ENCODE results near the gene PXDC1.

The PXDC1 gene

DNA sequence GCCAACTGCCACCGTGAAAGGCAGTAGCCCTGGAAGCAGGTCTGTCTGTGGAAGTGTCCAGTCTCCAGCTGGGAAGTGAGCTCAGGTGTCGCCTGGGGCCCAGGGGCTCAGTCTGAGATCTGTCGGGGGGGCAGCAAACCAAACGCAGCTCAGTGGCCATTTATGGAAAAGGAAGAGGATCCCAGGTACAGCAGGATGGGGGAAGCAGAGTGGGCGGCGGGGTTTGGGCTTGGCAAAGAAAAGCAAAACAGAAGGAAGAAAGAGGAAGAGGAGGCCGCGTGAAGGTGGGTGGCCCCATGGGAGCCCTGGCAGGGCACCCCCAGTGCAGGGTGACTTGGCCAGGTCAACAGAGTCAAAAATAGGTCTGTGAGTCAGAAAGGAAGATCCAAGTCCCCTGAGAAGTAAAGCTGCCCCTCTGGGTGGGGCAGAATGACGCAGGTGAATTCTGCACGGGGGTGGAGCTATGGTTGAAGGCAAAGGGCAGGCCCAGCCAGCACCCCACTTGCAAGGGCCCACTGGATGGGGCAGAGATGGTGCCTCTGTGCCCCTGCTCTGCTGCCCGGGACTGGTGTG lies 5.3 kb downstream of the PXDC1 start:
- DNase-seq = no peak

DNA sequence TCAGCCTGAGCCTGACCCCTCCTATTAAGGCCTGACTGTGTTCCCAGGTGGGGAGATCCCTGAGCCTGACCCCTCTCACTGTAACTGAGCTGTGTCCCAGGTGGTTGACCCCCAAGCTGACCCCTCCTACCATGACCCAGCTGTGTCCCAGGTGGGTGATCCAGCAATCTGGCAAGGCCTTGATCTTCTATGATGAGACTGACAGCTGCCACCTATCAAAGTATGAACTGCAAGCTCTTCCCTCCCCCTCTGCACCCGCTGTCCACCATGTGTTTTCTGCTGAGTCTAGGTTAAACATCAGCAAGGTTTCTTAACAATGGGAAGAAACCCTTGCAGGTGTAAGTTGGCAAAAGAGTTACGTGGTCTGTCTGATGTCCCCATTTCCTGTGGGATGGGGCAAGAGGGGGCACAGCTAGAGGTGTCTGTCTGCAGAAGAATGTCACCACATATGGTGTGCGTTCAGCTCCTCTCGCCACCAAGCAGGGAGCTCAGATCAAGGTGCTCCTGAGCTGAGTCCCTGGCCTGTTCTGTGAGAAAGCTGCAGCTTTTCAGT lies 5.9 kb downstream of the PXDC1 start:
- no peak for DNase-seq

DNA sequence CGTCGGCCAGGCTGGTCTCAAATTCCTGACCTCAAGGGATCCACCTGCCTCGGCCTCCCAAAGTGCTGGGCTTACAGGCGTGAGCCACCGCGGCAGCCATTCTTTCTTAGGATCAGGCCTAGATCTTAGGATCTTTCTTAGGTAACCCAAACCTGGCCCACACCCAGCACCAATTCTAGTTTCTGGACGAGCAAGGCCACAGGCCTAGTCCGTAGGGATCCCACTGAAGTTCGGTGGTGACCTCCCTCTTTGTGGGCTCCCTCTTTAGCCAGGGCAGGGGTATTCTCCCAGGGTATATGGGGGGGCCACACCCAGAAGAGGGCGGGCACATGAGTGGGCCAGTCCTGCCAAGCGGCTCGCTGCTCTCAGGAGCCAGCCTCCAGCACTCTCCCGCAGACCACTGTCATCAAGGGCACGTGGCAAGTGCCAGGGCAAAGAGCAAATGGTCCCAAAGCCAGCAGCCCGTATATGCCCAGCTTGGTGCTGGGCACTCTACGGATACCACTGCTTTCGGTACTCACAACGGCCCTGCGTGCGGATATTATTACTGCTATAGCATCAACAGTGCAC lies 6.5 kb downstream of the PXDC1 start:
- no peak for DNase-seq

DNA sequence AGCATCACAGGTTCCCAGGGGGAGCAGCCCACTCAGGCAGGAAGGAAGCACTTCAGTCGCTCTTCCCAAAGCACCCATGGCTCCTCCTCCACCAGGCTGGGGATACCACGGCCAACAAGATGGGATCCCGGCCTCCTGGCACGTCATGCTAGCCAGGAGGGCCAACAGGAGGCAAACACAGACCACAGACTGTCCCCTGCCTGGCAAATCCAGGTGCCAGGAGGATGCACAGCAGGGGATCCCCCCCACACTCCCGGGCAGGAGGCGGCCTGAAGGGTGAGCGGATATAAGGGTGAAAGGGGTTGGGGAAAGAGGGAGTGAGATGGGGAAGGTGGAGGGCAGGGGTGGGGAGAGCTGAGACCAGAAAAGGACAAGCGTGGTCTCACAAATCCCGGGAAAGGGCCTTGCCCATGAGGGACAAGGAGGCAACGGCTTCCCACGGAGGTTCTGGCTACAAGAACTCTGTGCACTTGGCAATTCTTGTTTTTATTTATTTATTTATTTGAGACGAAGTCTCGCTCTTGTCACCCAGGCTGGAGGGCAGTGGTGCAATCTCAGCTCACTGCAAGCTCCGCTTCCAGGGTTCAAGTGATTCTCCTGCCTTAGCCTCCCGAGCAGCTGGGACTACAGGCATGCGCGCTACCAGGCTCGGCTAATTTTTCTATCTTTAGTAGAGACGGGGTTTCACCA lies 7.2 kb downstream of the PXDC1 start:
- no peak for DNase-seq

DNA sequence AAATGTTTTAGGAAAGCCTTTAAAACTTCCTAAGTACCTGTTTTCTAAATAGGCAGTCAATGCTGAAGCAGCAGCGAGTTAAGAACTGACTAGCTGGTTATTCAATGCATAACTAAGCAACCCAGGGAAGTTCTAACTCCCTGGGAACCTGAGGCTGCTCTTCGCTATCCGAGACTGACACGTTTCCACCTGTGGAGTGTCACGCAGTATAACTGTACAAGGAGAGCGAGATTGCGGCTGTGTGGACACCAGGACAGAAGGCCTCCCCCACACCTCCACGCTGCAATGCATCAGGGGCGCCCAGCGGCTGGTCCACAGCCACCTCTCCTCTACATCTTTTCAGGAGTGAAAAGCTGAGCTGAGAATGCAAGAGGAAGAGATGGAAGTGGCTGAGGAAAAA lies 8.0 kb downstream of the PXDC1 start:
- no peak for DNase-seq

DNA sequence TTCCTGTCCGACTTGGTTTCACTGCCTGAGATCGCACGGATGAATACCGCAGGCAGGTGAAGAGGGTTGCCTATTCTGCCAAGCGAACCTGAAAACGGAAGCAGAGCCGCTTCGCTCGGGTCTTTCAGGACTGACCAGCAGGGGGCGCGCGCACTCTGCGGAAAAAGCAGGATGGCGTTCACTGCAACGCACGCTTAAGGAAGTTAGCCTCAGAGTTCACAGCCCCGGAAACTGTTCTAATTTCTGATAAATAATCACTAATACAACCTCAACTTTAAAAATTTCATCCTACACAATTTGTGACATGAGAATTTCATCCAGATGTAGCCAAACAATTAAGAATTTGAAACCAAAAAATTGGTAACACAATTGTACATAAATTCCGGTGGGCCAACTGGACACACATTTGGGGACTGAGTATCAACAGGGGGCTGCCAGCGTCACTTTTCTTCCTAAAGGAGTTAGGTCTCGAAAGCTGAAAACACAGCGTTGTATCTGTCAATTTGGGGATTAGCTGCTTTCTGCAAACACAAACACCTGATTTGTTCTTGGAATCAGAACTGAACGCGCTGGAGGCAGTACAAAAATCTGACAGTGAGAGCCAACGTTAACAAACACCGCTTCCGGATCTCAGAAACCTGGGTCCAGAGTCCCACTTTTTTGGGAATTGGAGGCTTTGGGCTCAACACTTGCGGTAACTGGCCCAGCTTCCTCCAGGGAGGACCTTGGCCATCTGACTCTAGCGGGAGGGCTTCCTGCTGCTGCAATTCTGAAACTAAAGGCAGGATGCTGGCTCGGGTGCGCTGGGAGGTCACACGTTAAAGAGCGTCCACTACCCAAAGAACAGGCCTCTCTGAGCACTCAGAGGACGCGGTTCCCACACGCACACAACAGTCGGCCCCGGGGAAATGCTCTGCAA lies 8.8 kb downstream of the PXDC1 start:
- DNase-seq = no peak

DNA sequence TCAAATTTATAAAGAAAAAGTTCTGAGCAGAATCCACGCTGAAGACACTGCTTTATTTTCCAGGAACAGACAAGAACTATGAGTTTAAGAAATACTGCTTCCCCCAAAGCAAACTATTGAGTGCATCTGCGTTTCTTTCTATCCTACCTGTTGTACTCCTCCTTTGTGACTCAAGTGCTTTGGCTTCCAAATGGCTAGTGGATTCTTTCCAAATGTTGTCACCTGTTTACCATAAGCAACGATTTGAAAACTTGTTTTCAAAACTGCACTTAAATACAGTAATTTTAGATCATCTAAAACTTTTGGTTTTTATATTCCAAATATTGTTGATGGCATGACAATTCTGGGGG lies 9.5 kb downstream of the PXDC1 start:
- no peak for DNase-seq

DNA sequence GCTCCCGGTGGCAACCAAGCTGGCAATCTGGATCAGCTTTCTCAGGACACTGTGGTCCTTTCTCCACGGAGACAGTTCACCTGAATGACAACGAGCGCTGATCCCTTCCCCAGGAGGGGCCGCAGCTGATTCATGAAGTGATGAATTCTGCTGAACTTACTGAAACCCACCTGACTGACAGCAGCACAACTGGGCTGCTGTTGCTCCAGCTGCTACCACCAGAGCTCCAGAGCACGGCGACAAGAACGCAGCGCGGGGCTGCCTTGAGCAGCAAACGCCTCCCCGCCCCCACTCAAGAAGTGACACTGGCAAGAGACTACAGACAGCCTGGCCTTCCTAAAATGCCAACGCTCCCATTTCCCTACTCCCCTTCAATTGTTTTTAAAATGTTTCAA lies 10.0 kb downstream of the PXDC1 start:
- no peak for DNase-seq

DNA sequence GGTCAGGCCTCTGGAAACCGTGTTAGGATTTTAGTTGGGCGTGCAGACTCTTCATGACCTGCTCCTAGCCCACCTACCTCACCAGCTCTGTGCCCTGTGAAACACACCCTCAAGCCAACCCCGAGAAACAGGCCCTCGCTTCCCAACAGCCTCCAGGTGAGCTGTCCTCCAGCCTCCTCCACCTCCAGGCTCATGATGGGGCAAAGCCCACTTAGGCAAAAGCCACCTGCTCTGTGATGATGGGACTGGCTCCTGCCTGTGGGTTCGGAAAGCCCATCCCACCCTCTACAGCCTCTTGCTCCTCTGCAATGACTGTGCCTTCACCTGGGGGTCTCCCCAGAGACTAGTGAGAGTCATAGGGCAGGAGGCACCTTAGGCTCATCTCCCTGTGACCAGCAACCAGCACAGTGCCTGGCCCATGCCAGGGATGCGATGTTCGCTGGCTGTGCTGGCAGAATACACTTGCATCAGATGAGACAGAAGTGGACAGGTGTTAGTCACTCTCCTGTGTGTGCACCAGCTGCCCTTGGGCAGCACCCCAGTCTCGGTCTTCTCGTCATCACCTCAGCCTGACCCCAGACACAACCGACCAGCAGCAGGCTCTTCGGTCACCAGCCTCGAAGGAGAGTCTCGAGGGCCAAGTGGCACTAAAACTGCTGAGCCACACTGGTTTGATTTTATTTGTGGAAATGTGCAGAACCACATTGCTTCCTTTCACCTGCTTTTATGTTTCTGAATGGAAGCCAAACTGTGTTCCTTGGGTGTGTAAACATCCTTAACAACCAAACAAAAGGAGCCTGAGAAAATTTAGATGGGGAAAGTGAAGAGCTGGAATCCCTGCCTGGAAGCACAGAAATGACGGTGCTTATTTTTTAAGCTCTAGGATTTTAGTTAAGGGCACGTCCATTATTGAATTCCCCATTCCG lies 10.7 kb downstream of the PXDC1 start:
- DNase-seq = no peak

DNA sequence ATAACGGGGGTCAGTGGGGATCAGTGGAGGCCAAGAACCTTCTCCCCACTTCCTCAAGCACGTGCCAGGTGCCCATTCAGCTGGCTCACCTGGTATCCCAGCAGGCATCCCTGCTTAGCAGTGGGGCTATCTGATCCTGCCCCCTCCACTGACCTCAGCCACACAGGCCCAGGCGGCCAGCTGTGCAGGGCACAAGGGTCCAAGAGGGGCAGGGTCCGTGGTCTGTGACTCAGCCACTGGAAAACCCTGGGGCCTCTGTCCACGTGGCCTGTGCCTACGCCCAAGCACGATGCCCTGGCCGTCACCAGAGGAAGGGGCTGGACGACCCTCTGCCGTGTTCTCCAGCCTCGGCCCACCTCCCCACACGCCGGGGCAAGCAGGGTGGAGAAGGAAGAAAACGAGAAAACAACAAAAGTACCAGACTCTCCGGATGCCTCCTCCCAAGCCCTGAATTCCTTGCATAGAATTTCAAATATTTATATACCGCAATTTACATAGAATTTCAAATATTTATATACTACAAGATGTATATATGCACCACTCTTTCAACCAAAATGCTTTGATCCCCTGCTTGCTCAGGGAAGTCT lies 12.1 kb downstream of the PXDC1 start:
- DNase-seq = no peak

DNA sequence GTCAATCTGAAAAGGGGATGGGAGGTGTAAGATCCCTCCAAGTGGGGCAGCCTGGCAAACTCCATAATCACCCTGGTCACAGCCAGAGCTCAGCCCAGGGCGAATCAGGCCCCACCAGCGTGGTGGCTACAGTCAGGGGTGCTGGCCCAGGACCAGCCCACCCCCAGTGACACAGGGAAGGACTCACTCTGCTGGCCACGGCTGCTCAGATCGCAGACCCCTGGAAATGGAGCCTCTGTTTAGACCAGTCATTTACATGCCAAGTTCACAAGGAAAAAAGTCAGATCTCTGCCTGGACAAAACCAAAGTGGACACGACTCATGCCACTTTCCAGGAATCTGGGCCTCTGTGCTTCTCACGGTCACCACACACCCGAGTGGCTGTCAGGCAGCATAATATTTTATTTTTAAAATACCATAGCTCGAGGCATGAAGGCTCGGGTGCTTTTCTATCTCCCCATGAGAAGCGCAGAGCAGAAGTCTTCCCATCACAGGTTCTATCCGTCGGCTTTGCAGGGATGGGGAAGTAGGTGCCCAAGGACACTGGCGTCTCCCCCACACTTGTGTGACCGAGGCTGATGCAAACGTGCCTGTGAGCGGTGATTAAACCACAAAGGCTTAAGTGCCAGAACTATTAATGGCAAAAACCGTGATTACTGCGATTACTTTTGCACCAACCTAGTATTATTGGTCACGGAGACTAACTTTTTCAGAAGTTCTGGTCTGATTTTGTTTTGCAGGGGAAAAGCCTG lies 13.0 kb downstream of the PXDC1 start:
- no peak for DNase-seq

DNA sequence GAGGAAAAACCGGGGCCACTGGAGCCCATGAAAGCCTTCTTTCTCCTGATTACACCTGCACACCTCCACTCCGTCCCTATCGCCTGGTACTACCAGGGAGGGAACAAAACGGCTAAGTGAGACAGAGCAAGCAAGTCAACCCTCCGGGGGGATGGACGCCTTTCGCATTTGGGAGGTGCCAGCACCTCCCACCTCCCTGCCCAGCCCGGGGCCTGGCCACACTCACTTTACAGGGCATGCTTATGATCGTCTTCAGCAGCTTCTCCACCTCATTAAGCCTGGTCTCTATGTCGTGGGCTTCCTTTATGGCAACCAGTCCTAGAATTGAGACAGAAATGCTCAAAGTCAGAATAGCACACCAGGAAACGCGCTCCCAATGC lies 13.7 kb downstream of the PXDC1 start:
- no peak for DNase-seq

DNA sequence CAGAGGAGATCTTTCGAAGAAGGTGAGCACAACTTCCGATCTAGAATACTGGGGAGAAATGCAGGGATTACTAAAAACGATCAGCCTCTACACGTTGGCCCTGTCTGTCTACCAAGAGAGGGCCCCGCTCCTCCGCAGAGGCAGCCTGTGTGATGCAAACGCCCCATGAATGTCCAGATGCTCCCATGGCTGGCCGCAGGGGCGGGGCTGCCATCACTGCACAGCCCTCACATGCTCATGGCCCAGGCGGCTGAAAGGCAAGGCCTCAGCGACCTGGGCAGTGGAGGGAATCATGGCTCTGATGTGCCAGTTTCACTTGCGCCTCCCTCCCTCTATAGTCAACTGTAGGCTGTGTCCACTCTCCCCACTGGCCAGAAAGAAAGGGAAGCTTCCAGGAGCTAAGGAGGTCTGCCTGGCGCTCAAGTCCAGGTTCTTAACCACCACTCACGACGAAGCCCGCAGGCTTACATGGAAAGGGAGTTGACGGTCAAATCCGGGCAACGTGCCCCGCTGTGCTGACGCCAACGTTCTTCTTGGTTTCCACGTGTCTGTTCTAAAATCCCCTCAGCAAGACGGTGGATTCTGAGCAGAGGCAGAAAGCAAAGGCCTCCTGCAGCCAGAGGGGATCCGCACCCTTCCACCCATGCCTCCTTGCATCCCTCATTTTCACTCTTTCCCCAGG lies 14.2 kb downstream of the PXDC1 start:
- DNase-seq = no peak

DNA sequence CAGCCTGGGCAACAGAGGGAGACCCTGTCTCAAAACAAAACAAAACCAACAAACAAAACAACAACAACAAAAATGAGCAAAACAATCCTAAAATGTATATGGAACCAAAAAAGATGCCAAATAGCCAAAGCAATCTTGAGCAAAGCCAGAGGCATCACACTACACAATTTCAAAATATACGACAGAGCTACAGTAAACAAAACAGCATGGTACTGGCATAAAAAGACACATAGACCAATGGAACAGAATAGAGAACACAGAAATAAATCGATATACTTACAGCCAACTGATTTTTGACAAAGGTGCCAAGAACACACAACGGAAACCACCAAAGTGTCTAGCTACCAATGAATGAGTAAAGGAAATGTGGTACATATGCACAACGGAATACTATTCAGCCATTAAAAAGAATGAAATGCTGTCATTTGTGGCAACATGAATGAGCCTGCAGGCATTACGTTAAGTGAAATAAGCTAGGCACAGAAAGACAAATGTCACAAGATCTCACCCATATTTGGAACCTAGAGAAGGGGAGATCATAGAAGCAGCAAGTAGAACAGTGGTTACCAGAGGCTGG lies 16.4 kb downstream of the PXDC1 start:
- no peak for DNase-seq

DNA sequence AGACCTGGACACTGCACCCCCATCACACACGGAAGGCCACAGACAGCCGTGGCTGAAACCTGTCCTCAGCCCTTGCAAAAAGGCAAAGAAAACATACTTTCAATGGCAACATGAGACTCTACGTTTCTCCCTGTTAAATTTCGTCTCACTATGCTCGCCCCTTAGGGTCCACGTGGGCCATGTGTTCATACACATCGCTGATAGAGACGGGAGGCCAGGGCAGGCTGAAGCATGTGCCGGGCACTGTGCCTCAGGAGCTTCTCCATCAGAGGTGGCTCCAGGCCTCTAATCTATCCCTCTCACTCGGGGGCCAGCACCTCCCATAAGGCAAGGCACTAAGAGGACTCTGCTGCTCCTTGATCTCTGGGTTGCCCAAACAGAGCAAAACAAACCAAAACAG lies 17.5 kb downstream of the PXDC1 start:
- DNase-seq = no peak

DNA sequence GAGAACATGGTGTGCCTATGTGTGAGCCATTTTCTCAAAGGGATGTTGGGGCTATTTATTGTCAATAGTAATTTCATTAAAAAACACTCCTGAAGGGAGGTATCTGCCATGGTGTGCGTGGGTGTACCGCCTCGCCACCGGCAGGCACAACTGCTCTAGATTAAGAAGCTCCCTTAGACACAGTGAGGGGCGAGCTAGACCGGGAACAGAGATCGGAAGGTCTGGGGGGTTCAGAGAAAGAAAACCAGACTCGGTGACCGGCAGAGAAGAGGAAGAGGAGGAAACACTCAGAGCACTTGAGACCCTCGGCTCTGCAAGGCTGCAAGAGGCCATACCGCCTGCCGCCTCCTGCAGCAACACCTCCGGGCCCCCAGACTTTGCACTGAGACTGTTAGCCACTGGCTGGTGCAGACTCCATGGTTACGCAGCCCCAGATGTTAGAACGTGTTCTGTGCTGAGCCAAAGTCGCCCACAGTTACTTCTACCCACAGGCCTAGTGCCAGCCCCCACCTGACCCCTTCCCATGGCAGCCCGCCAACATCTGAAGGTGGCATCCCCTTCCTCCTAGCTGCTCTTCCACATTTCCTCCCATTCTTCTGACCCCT lies 18.1 kb downstream of the PXDC1 start:
- DNase-seq = no peak

DNA sequence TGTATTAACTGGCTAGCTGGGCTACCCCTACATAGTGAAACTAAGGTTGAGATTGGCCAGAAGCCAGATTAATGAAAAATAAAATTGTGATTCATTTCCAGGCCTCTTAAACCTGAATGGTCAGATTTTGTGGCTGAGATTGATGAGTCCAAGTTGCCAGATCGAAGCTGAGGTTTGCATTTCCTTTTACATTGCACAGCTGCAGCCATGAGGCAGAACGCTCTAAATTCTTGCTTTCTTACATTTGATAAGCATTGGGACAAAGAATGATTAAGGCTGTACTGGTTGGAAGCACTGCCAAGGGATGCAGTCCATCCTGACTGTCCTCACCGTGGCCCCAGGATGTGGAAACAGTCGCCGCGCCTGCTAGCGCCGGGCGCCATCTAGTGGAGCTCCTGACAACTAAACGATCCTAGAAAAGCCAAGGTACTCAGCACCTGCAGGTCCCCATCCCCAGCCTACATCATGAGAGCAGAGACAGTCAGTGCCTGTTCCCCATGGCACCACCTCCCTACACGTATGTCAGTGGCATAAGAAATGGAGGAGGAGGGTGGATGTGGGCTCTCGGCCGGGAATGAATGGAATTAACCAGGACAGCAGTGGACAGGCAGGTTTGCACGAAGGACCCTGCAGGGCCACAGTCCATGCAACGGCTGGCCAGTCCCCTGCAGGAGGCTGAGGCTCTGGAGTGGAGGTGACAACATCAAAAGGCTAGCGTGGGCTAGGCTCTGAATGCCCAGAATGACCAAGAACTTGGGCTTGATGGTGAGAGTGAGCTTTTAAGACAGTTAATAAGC lies 19.0 kb downstream of the PXDC1 start:
- peak; percentile 64 for DNase-seq

DNA sequence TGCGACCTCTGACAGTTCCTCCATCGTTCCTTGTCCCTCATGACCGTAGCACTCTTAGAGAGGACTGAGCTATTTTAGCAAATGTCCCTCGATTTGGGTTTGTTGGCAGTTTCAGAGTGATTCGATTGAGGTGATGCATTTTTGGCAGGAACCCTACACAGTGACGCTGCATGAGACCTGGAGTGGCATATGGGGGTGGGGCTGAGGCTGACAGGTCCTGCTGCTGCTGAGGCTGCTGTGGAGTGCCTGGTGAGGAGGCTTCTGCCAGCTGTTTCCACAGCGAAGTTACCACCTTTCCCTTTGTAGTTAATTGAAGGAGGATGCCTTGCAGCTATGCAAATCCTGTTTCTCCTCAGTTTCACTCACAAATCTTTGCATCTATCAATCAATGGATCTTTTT lies 19.8 kb downstream of the PXDC1 start:
- DNase-seq = no peak
